ENCODE data around the gene MILR1.

The MILR1 gene

GRCh38 chr17:64504769-64505339, 55.9 kb downstream of the MILR1 start:
- DNase-seq = no peak

- peak; percentile 47 for DNase-seq
Measured at GRCh38 chr17:64505340-64506200, 56.7 kb downstream of the MILR1 start.

GRCh38 chr17:64506201-64506575, 57.3 kb downstream of the MILR1 start, which contains the start of gene DDX5:
DDX5 (minus strand) TSS chr17:64506289; CDS start chr17:64506119, 170 bp downstream.
- DNase-seq = peak; percentile 99

- peak; percentile 99 for DNase-seq
Measured at GRCh38 chr17:64506576-64507412, 57.9 kb downstream of the MILR1 start, which contains the start of gene CEP95. CEP95 (plus strand) TSS chr17:64506977; CDS start chr17:64507098, 121 bp downstream.

GRCh38 chr17:64507413-64507782, 58.5 kb downstream of the MILR1 start:
- no peak for DNase-seq

- DNase-seq = no peak
Measured at GRCh38 chr17:64508683-64509082, 59.8 kb downstream of the MILR1 start.

- DNase-seq = no peak
Measured at GRCh38 chr17:64509179-64509578, 60.3 kb downstream of the MILR1 start.

GRCh38 chr17:64515419-64515818, 66.5 kb downstream of the MILR1 start:
- DNase-seq = no peak

- no peak for DNase-seq
Measured at GRCh38 chr17:64515829-64516228, 66.9 kb downstream of the MILR1 start.
